ENCODE results near the gene SEPTIN11. TPM values are rescaled to one million over a fixed set of nuclear protein-coding genes. Genes with fewer than 3 reads are reported as not detected.

SEPTIN11 gene
- total RNA-seq, 1 donor from 2014 or later, result 623 TPM

GRCh38 chr4:76943790-76944189 is 5.8 kb upstream of the SEPTIN11 start:
- Histone ChIP-seq H3K4me3 (ENCODE audit: insufficient read depth, low read depth, low read length) (no peak overlapping the region), H2AFZ (ENCODE audit: low read depth, low read length) (no peak overlapping the region), H3K4me2 (ENCODE audit: low read length) (peak overlapping the region; percentile 33), H3K27me3 (ENCODE audit: insufficient read depth, low read length) (no peaks in the 10 kb centered on the region), H3K27ac (ENCODE audit: low read depth, low read length) (no peak overlapping the region), H3K9me3 (ENCODE audit: insufficient read depth, low read depth, low read length) (no peaks in the 10 kb centered on the region), H3K79me2 (ENCODE audit: insufficient read depth, low read length) (peaks cover 47% of the 10 kb centered on the region), H3K9ac (ENCODE audit: low read length) (no peak overlapping the region), H4K20me1 (ENCODE audit: insufficient read depth, low read length) (peaks cover 26% of the 10 kb centered on the region), H3K36me3 (ENCODE audit: insufficient read depth, low read length) (no peaks in the 10 kb centered on the region), H3K4me1 (ENCODE audit: insufficient read depth, low read length) (peaks cover 32% of the 10 kb centered on the region)
- peaks cover 2% of the 10 kb centered on the region for H3K9me3 Mint-ChIP-seq (ENCODE audit: unreplicated experiment)
- DNase-seq (ENCODE audit: low read depth) (peak; percentile 29), FAIRE-seq (no peak)
- TF ChIP-seq, protein P1, sequence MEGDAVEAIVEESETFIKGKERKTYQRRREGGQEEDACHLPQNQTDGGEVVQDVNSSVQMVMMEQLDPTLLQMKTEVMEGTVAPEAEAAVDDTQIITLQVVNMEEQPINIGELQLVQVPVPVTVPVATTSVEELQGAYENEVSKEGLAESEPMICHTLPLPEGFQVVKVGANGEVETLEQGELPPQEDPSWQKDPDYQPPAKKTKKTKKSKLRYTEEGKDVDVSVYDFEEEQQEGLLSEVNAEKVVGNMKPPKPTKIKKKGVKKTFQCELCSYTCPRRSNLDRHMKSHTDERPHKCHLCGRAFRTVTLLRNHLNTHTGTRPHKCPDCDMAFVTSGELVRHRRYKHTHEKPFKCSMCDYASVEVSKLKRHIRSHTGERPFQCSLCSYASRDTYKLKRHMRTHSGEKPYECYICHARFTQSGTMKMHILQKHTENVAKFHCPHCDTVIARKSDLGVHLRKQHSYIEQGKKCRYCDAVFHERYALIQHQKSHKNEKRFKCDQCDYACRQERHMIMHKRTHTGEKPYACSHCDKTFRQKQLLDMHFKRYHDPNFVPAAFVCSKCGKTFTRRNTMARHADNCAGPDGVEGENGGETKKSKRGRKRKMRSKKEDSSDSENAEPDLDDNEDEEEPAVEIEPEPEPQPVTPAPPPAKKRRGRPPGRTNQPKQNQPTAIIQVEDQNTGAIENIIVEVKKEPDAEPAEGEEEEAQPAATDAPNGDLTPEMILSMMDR (IDR thresholded peaks at IDR 0.05; ENCODE audit: insufficient read depth, low read depth, low read length), result no peak
- TF ChIP-seq EZH2 (IDR thresholded peaks at IDR 0.05; ENCODE audit: insufficient read depth, low read length), result no peak
- no peaks in the 10 kb centered on the region for H3K27me3 Mint-ChIP-seq (ENCODE audit: low read depth, unreplicated experiment)
- H3K27ac Mint-ChIP-seq (ENCODE audit: unreplicated experiment), result no peak overlapping the region
- peaks cover 32% of the 10 kb centered on the region for H3K36me3 Mint-ChIP-seq (ENCODE audit: low read depth, unreplicated experiment)
- no peak overlapping the region for H3K4me3 Mint-ChIP-seq (ENCODE audit: unreplicated experiment)
- peaks cover 32% of the 10 kb centered on the region for H3K4me1 Mint-ChIP-seq (ENCODE audit: low read depth, unreplicated experiment)

DNA sequence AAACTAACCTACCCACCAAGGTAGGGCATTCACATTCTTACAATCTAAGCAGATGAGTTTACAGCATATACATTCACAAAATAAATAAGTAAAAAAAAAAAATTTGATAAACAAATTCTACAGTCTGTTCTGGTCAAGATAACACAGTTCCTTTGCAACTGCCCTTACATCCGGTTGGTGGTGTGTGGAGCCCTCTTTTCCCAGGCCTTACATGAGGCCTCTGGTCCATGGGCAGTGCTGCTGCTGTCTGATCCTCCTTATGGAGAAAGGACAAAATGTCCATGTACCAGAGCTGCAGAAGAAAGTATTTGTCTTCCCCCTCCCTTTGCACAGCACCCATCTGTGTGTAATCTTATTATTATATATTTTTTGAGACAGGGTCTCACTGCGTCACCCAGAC is 2.2 kb upstream of the SEPTIN11 start:
- Histone ChIP-seq H3K9me3 (ENCODE audit: insufficient read depth, low read depth, low read length) (no peaks in the 10 kb centered on the region), H3K27ac (ENCODE audit: low read depth, low read length) (no peak overlapping the region), H4K20me1 (ENCODE audit: insufficient read depth, low read length) (peaks cover 41% of the 10 kb centered on the region), H3K79me2 (ENCODE audit: insufficient read depth, low read length) (peaks cover 81% of the 10 kb centered on the region), H2AFZ (ENCODE audit: low read depth, low read length) (no peak overlapping the region), H3K9ac (ENCODE audit: low read length) (no peak overlapping the region), H3K4me1 (ENCODE audit: insufficient read depth, low read length) (peaks cover 35% of the 10 kb centered on the region), H3K4me3 (ENCODE audit: insufficient read depth, low read depth, low read length) (peak overlapping the region; percentile 95), H3K36me3 (ENCODE audit: insufficient read depth, low read length) (no peaks in the 10 kb centered on the region), H3K27me3 (ENCODE audit: insufficient read depth, low read length) (no peaks in the 10 kb centered on the region), H3K4me2 (ENCODE audit: low read length) (peak overlapping the region; percentile 94)
- no peak for DNase-seq (ENCODE audit: low read depth)
- peak overlapping the region; percentile 34 for H3K27ac Mint-ChIP-seq (ENCODE audit: unreplicated experiment)
- H3K36me3 Mint-ChIP-seq (ENCODE audit: low read depth, unreplicated experiment), result peaks cover 26% of the 10 kb centered on the region
- peaks cover 32% of the 10 kb centered on the region for H3K4me1 Mint-ChIP-seq (ENCODE audit: low read depth, unreplicated experiment)
- FAIRE-seq, result no peak
- no peaks in the 10 kb centered on the region for H3K27me3 Mint-ChIP-seq (ENCODE audit: low read depth, unreplicated experiment)
- TF ChIP-seq, protein P1 (IDR thresholded peaks at IDR 0.05; ENCODE audit: insufficient read depth, low read depth, low read length), result no peak
- TF ChIP-seq EZH2 (IDR thresholded peaks at IDR 0.05; ENCODE audit: insufficient read depth, low read length), result no peak
- H3K4me3 Mint-ChIP-seq (ENCODE audit: unreplicated experiment), result peak overlapping the region; percentile 92
- peaks cover 2% of the 10 kb centered on the region for H3K9me3 Mint-ChIP-seq (ENCODE audit: unreplicated experiment)

DNA sequence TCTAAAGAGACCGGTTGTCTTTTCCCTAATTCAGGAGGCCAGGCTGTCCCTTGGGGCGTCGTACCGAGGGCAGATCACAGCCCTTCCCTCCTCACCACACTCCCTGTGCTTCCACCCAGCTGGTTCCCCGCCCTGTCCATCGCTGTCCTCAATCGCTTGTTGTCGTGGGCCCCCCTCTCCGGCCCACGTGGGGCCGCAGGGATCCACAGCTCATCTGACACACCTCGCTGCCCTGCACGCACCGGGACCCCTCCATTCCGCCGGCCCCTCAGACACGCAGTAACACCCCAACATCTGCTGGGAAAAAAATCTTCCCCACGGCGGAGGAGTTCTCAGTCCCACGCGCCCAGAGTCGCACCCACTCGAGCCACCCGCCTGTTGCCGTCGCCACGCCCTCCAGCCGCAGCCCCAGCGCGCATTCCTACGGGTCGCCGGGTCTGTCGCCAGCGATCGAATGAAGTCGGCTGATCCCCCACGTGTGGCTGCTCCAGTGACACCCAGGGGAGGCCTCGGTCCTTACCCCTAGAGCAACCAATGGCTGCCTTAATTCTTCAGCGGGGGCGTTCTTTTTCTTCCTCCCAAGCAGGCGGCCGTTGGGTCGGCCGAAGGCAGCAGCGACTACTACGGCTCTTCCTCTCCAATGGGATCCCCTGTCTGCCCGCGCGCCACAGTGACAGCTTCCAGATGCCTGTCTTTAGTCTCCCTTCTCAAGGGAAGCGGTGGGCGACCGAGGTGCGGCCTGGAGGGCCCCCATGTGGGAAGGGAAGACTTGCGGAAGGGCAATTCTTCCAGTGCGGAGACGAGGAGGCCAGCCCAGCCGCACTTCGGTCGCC is 893 bp upstream of the SEPTIN11 start:
- peak overlapping the region; percentile 96 for H3K27ac ChIP-seq (ENCODE audit: low read depth, low read length)
- H3K9me3 Mint-ChIP-seq (ENCODE audit: unreplicated experiment), result peaks cover 2% of the 10 kb centered on the region
- TF ChIP-seq EZH2 (IDR thresholded peaks at IDR 0.05; ENCODE audit: insufficient read depth, low read length), result no peak
- TF ChIP-seq, protein P1 (IDR thresholded peaks at IDR 0.05; ENCODE audit: insufficient read depth, low read depth, low read length), result no peak
- H3K36me3 Mint-ChIP-seq (ENCODE audit: low read depth, unreplicated experiment), result peaks cover 20% of the 10 kb centered on the region
- peak overlapping the region; percentile 97 for H3K27ac Mint-ChIP-seq (ENCODE audit: unreplicated experiment)
- no peaks in the 10 kb centered on the region for H3K27me3 ChIP-seq (ENCODE audit: insufficient read depth, low read length)
- H3K36me3 ChIP-seq (ENCODE audit: insufficient read depth, low read length), result peaks cover 3% of the 10 kb centered on the region
- peak; percentile 75 for DNase-seq (ENCODE audit: low read depth)
- H3K9ac ChIP-seq (ENCODE audit: low read length), result peak overlapping the region; percentile 99
- H3K9me3 ChIP-seq (ENCODE audit: insufficient read depth, low read depth, low read length), result no peaks in the 10 kb centered on the region
- H3K4me2 ChIP-seq (ENCODE audit: low read length), result peak overlapping the region; percentile 94
- H4K20me1 ChIP-seq (ENCODE audit: insufficient read depth, low read length), result peaks cover 42% of the 10 kb centered on the region
- peak overlapping the region; percentile 62 for H2AFZ ChIP-seq (ENCODE audit: low read depth, low read length)
- peaks cover 90% of the 10 kb centered on the region for H3K79me2 ChIP-seq (ENCODE audit: insufficient read depth, low read length)
- peak overlapping the region; percentile 92 for H3K4me3 Mint-ChIP-seq (ENCODE audit: unreplicated experiment)
- peak overlapping the region; percentile 95 for H3K4me3 ChIP-seq (ENCODE audit: insufficient read depth, low read depth, low read length)
- FAIRE-seq, result no peak
- peaks cover 32% of the 10 kb centered on the region for H3K4me1 Mint-ChIP-seq (ENCODE audit: low read depth, unreplicated experiment)
- no peaks in the 10 kb centered on the region for H3K27me3 Mint-ChIP-seq (ENCODE audit: low read depth, unreplicated experiment)
- H3K4me1 ChIP-seq (ENCODE audit: insufficient read depth, low read length), result peaks cover 39% of the 10 kb centered on the region
